ENCODE results near the gene FBXL22. TPM values are rescaled to one million over a fixed set of nuclear protein-coding genes. Genes with fewer than 3 reads are reported as not detected.

Gene FBXL22, protein sequence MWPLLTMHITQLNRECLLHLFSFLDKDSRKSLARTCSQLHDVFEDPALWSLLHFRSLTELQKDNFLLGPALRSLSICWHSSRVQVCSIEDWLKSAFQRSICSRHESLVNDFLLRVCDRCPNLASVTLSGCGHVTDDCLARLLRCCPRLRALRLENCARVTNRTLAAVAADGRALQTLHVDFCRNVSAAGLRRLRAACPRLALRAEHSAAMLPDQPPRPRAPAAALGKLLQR
- total RNA-seq = not detected in 2 replicates

GRCh38 chr15:63597038-63597790 is at the start of gene FBXL22:
FBXL22 (plus strand) TSS chr15:63597387; CDS start chr15:63597393, 6 bp downstream.

Other genes starting within 250 kb of the FBXL22 start
- 7.3 and 7.4 TPM in 2 replicates for gene CA12, start 215.5 kb upstream of the FBXL22 start, total RNA-seq
- gene USP3, start 92.8 kb upstream of the FBXL22 start, total RNA-seq = 42.0 and 46.2 TPM in 2 replicates
- 42.9 and 95.8 TPM in 2 replicates for gene HERC1, start 236.6 kb downstream of the FBXL22 start, total RNA-seq

Measured in placental pericyte (primary cell).